Endodermal cell (in vitro differentiated cells): ENCODE data around the gene B4GALT5. TPM values are rescaled to one million over a fixed set of nuclear protein-coding genes. Genes with fewer than 3 reads are reported as not detected.

Experiments used
- DNase-seq: peaks from one replicate; pipeline ENCODE4 v3.0.0-alpha.2; 2017
- H3K27ac ChIP-seq: 2 replicates; pipeline ENCODE4 v1.5.1; 2013; ENCODE audit warnings: mild to moderate bottlenecking, low read depth, low read length, moderate library complexity
- H3K27me3 ChIP-seq: 2 replicates; pipeline ENCODE4 v1.6.1; 2013; ENCODE audit warnings: mild to moderate bottlenecking, low read length, moderate library complexity; ENCODE audit not compliant: insufficient read depth, control insufficient read depth, poor library complexity, severe bottlenecking
- H3K36me3 ChIP-seq: 2 replicates; pipeline ENCODE4 v1.7.0; 2013; ENCODE audit warnings: mild to moderate bottlenecking, low read length, moderate library complexity; ENCODE audit not compliant: control insufficient read depth, insufficient read depth
- H3K4me1 ChIP-seq: one replicate; pipeline ENCODE4 v1.7.0; 2013; ENCODE audit warnings: low read length; ENCODE audit not compliant: control insufficient read depth, insufficient read depth
- H3K4me3 ChIP-seq: 2 replicates; pipeline ENCODE4 v1.5.1; 2013; ENCODE audit warnings: mild to moderate bottlenecking, low read length, moderate library complexity
- H3K9ac ChIP-seq: 2 replicates; pipeline ENCODE4 v1.6.1; 2013; ENCODE audit warnings: mild to moderate bottlenecking, low read length, moderate library complexity; ENCODE audit not compliant: poor library complexity, severe bottlenecking; ENCODE audit errors: extremely low read depth
- H3K9me3 ChIP-seq: 2 replicates; pipeline ENCODE4 v1.6.1; 2013; ENCODE audit warnings: mild to moderate bottlenecking, low read length, moderate library complexity; ENCODE audit not compliant: control insufficient read depth
- H3K27ac Mint-ChIP-seq: 2 replicates; pipeline ENCODE4 v1.8.0; 2020; ENCODE audit warnings: mixed read lengths
- H3K27me3 Mint-ChIP-seq: 2 replicates; pipeline ENCODE4 v1.8.0; 2021; ENCODE audit warnings: mild to moderate bottlenecking, mixed read lengths; ENCODE audit not compliant: insufficient read depth
- H3K36me3 Mint-ChIP-seq: 2 replicates; pipeline ENCODE4 v1.8.0; 2020; ENCODE audit warnings: low read depth, mixed read lengths
- H3K4me1 Mint-ChIP-seq: 2 replicates; pipeline ENCODE4 v1.8.0; 2020; ENCODE audit warnings: mixed read lengths
- H3K4me3 Mint-ChIP-seq: 2 replicates; pipeline ENCODE4 v1.8.0; 2020; ENCODE audit warnings: mild to moderate bottlenecking, moderate library complexity, mixed read lengths
- H3K9me3 Mint-ChIP-seq: 2 replicates; pipeline ENCODE4 v1.8.0; 2020; ENCODE audit warnings: mild to moderate bottlenecking, mixed read lengths
- WGBS, 2 experiments: methylation state at CpG; one replicate each; pipeline versions ENCODE4 v1.1.5 to v1.1.7; 2013; ENCODE audit warnings: missing lambda C conversion rate in 2 of 2, mixed read lengths in 1 of 2; ENCODE audit not compliant: insufficient coverage in 1 of 2, insufficient read length in 1 of 2; 5-methylcytosine and 5-hydroxymethylcytosine counted together
- total RNA-seq, 2 donors: library from RNA; stranded (reverse); fragmentation: NEBNext Ultra II Directional in 1 of 2; extraction: Animal tissue kit (Norgen Biotek cat#: 25700) in 1 of 2; gene quantifications; 2 replicates in 1 of 2; 3 replicates in 1 of 2; pipeline ENCODE4 v1.2.1, GENCODE V29; 2021
- TF ChIP-seq, protein P1 (sequence below): fragments of 200-600 bp; sonication (generic); conservative IDR thresholded peaks from 2 replicates; pipeline ENCODE4 v1.5.0; 2021; ENCODE audit warnings: antibody characterized with exemption, mild to moderate bottlenecking

The B4GALT5 gene
- total RNA-seq, 2 donors from 2014 or later: 57.0 to 58.8 TPM

DNA sequence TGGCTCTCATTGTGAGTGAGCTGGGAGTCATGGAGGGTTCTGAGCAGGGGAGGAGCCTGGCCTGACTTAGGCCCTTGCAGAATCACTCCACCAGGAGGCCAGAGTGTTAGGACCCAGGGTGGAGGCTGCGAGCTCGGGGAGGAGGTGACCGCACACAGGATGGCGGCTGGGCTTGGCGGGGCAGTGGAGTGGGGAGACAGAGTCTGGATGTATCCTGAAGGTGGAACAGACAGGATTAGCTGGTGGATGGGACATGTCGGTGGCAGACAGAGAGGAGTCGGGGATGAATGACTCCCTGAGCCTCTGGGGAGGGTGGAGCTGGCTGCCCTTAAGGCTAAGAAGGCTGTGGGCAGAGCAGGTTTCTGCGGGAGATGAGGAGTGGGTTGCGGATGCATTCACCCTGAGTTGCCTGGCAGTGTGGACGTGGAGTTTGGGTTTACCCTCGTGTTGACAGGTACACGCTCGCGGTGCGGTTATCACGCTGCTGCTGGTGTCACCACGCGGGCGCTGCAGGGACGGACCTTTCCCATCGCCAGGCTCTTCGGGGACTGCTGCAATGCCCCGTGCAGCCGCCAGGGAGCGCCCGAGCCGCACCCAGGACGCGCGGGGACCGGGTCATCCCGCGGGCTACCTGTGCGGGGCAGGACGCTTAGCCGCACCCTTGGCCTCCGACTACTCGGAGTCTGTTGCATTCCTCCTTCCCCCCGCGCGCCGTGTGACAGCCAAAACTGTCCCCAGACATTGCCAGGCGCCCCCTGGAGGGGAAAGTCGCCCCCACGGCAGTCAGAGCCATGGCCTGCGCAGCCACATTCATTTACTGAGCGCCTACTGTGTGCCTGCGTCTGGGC, 102.8 kb downstream of the B4GALT5 start:
- no peak overlapping the region for H3K9ac ChIP-seq
- no peak overlapping the region for H3K27ac ChIP-seq
- no peaks in the 10 kb centered on the region for H3K9me3 ChIP-seq
- WGBS, 2 experiments: 18% methylated on average over 32 to 48 of the region's 48 CpGs
- no peaks in the 10 kb centered on the region for H3K4me1 Mint-ChIP-seq
- no peaks in the 10 kb centered on the region for H3K36me3 Mint-ChIP-seq
- no peaks in the 10 kb centered on the region for H3K36me3 ChIP-seq
- H3K4me1 ChIP-seq: no peaks in the 10 kb centered on the region
- TF ChIP-seq, protein P1, sequence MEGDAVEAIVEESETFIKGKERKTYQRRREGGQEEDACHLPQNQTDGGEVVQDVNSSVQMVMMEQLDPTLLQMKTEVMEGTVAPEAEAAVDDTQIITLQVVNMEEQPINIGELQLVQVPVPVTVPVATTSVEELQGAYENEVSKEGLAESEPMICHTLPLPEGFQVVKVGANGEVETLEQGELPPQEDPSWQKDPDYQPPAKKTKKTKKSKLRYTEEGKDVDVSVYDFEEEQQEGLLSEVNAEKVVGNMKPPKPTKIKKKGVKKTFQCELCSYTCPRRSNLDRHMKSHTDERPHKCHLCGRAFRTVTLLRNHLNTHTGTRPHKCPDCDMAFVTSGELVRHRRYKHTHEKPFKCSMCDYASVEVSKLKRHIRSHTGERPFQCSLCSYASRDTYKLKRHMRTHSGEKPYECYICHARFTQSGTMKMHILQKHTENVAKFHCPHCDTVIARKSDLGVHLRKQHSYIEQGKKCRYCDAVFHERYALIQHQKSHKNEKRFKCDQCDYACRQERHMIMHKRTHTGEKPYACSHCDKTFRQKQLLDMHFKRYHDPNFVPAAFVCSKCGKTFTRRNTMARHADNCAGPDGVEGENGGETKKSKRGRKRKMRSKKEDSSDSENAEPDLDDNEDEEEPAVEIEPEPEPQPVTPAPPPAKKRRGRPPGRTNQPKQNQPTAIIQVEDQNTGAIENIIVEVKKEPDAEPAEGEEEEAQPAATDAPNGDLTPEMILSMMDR: peak; percentile 93
- H3K27me3 Mint-ChIP-seq: peaks cover 15% of the 10 kb centered on the region
- H3K4me3 Mint-ChIP-seq: peak overlapping the region; percentile 42
- peaks cover 11% of the 10 kb centered on the region for H3K27me3 ChIP-seq
- H3K9me3 Mint-ChIP-seq: no peaks in the 10 kb centered on the region
- H3K4me3 ChIP-seq: peak overlapping the region; percentile 65
- H3K27ac Mint-ChIP-seq: no peak overlapping the region
- DNase-seq: peak; percentile 98

DNA sequence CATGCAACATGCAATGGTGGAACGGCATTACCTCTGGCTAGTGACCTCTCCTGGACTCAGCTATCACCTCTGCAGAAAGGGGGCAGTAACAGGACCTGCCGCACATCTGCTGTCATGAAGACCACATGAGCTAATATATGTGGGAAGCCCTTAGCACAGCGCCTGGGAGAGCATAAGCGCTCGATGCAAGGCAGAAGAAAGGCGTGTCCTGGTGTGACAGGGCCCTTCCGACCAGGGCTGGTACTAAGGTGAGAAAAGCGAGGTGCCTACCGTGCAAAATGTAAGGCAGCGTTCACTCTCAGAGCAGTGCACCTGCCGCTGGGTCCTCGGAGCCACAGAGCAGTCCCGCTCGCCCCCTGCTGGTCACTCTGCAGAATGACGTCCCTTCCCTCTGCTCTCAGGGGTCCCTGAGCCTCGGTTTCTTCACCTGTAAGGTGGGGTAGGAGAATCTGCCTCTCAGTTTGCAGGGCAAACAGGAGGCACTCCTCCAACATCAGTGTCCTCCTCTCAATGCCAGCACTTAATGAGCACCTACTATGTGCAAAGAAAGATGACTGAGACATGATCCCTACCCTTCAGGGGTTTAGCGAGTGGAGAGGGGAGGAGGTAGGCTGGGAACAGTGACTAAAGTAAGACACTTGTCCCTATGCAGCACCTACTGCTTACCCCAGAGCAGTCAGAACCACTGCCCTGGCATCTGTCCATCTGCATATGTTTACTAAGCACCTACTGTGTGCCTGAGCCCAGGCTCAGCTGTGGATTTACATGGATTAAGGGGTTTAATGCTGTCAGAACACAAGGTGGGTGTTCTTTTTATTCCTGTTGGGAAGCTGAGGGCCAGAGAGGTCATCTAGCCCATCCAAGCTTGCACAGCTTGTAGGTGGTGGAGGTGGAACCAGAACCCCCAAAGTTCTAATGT, 104.7 kb downstream of the B4GALT5 start:
- Histone ChIP-seq H3K9ac (no peak overlapping the region), H3K4me1 (no peaks in the 10 kb centered on the region), H3K4me3 (no peak overlapping the region), H3K36me3 (no peaks in the 10 kb centered on the region), H3K27ac (no peak overlapping the region), H3K27me3 (peaks cover 11% of the 10 kb centered on the region), H3K9me3 (no peaks in the 10 kb centered on the region)
- 12 to 13% methylated on average over 12 to 17 of the region's 17 CpGs for WGBS, 2 experiments
- TF ChIP-seq, protein P1: peak; percentile 99
- Mint-ChIP-seq H3K27me3 (peaks cover 14% of the 10 kb centered on the region), H3K4me1 (no peaks in the 10 kb centered on the region), H3K27ac (no peak overlapping the region), H3K36me3 (no peaks in the 10 kb centered on the region), H3K4me3 (no peak overlapping the region), H3K9me3 (no peaks in the 10 kb centered on the region)
- DNase-seq: peak; percentile 90

DNA sequence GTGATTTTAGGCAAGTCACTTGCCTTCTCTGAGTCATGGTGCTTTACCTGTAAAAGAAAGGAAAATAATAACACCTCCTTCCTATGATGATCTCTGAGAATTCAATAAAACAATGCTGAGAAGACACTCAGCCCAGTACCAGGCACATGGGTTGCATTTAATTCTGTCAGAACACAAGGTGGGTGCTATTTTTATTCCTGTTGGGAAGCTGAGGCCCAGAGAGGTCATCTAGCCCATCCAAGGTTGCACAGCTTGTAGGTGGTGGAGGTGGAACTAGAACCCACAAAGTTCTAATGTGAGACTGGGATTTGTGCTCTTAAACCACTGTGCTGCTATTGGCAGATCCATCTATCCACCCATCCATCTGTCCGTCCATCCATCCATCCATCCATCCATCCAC, 106.1 kb downstream of the B4GALT5 start:
- Histone ChIP-seq H3K9ac (no peak overlapping the region), H3K27ac (no peak overlapping the region), H3K4me1 (no peaks in the 10 kb centered on the region), H3K9me3 (no peaks in the 10 kb centered on the region), H3K4me3 (no peak overlapping the region), H3K27me3 (peaks cover 11% of the 10 kb centered on the region), H3K36me3 (no peaks in the 10 kb centered on the region)
- H3K27me3 Mint-ChIP-seq: peaks cover 10% of the 10 kb centered on the region
- WGBS, 2 experiments: 88% methylated on average over 1 of the region's 1 CpG; no CpG with 5 or more reads in 1 of the 2 experiments
- TF ChIP-seq, protein P1: no peak
- no peak overlapping the region for H3K4me3 Mint-ChIP-seq
- H3K27ac Mint-ChIP-seq: no peak overlapping the region
- no peak for DNase-seq
- no peaks in the 10 kb centered on the region for H3K4me1 Mint-ChIP-seq
- H3K9me3 Mint-ChIP-seq: no peaks in the 10 kb centered on the region
- H3K36me3 Mint-ChIP-seq: no peaks in the 10 kb centered on the region
